Tibial nerve (tissue), 3 donors: Measurements from ENCODE around the gene TCEANC.

Experiments used
- CTCF ChIP-seq, 5 experiments: fragments of 200-600 bp in 3 of 5; fragments of 450-650 bp in 2 of 5; sonication (generic) in 3 of 5; IDR thresholded peaks; one replicate each; pipeline ENCODE4 v1.5.1; 2016 to 2019; ENCODE audit warnings: antibody characterized with exemption in 5 of 5, mild to moderate bottlenecking in 3 of 5, moderate library complexity in 2 of 5
- POLR2A ChIP-seq, 2 donors: fragments of 450-650 bp; IDR thresholded peaks; one replicate each; pipeline ENCODE4 v1.6.1; 2017; ENCODE audit warnings: antibody characterized with exemption in 2 of 2, mild to moderate bottlenecking in 2 of 2, moderate library complexity in 2 of 2

DNA sequence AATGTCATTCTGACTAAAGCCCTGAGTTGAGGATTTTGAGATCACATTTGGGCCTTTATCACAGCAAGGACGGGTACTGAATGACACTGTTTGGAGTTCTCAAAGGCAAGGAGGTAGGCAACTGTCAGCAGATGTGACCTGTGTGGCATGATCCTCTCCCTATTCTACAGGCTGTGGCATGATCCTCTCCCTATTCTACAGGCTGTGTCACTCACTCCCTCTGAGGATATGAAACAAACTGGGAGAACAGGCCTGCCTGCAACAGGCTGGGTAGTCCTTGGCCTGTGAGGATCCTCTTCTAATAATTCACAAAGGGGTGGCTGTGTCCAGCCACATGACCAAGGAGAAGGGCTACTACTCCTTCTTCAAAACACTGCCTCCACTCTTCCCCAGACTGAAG is 14.9 kb upstream of the TCEANC start:
- TF ChIP-seq CTCF (IDR thresholded peaks at IDR 0.05) (no peak), POLR2A (IDR thresholded peaks at IDR 0.05) (no peak)
